Measurements from ENCODE around the gene PPP1R12A. TPM values are rescaled to one million over a fixed set of nuclear protein-coding genes. Genes with fewer than 3 reads are reported as not detected.

PPP1R12A gene
- total RNA-seq, 1 donor from 2014 or later: 91.3 TPM

DNA sequence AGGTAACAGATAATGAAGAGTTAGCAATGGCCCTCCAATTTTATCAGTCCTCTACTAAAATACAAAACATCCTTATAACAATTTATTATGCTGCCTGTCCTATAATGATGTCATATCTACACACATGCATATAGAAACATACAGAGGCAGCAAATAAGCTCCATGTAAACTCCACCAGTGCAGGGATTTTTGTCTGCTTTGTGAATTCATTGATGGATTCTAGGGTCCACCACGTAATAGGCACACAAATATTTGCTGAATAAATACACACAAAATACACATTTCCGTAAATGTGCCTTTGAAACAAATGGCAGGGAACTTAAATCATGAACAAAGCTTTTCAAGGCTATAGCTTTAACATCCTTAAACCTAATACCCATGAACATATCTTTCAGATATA is 34.7 kb downstream of the PPP1R12A start:
- no peaks in the 10 kb centered on the region for H3K27me3 ChIP-seq (ENCODE audit: control insufficient read depth in 3 of 3, insufficient read depth in 3 of 3, low read length in 3 of 3)
- H3K27ac ChIP-seq (ENCODE audit: low read depth, low read length): no peak overlapping the region
- no peaks in the 10 kb centered on the region for H3K9me3 ChIP-seq (ENCODE audit: control insufficient read depth in 3 of 3, low read length in 3 of 3)
- no peak overlapping the region for H3K9ac ChIP-seq (ENCODE audit: low read depth in 1 of 3, low read length in 3 of 3)
- no peak overlapping the region for H3K4me3 ChIP-seq (ENCODE audit: low read length in 3 of 3)
- H3K4me1 ChIP-seq (ENCODE audit: control insufficient read depth in 3 of 3, insufficient read depth in 3 of 3, low read length in 3 of 3): peaks cover 0 to 9% (median 0%) of the 10 kb centered on the region in 3 donors
- no peaks in the 10 kb centered on the region for H3K36me3 ChIP-seq (ENCODE audit: control insufficient read depth in 3 of 3, insufficient read depth in 3 of 3, low read length in 3 of 3)

GRCh38 chr12:79897617-79898016 is 37.3 kb downstream of the PPP1R12A start:
- peaks cover 0 to 9% (median 0%) of the 10 kb centered on the region in 3 donors for H3K4me1 ChIP-seq (ENCODE audit: control insufficient read depth in 3 of 3, insufficient read depth in 3 of 3, low read length in 3 of 3)
- H3K9me3 ChIP-seq (ENCODE audit: control insufficient read depth in 3 of 3, low read length in 3 of 3): no peaks in the 10 kb centered on the region
- no peaks in the 10 kb centered on the region for H3K27me3 ChIP-seq (ENCODE audit: control insufficient read depth in 3 of 3, insufficient read depth in 3 of 3, low read length in 3 of 3)
- H3K36me3 ChIP-seq (ENCODE audit: control insufficient read depth in 3 of 3, insufficient read depth in 3 of 3, low read length in 3 of 3): no peaks in the 10 kb centered on the region
- no peak overlapping the region for H3K9ac ChIP-seq (ENCODE audit: low read depth in 1 of 3, low read length in 3 of 3)
- H3K27ac ChIP-seq (ENCODE audit: low read depth, low read length): no peak overlapping the region
- H3K4me3 ChIP-seq (ENCODE audit: low read length in 3 of 3): no peak overlapping the region

GRCh38 chr12:79895804-79896203 is 39.1 kb downstream of the PPP1R12A start:
- Histone ChIP-seq H3K27me3 (ENCODE audit: control insufficient read depth in 3 of 3, insufficient read depth in 3 of 3, low read length in 3 of 3) (no peaks in the 10 kb centered on the region), H3K4me3 (ENCODE audit: low read length in 3 of 3) (no peak overlapping the region), H3K4me1 (ENCODE audit: control insufficient read depth in 3 of 3, insufficient read depth in 3 of 3, low read length in 3 of 3) (peaks cover 0 to 9% (median 0%) of the 10 kb centered on the region in 3 donors), H3K9me3 (ENCODE audit: control insufficient read depth in 3 of 3, low read length in 3 of 3) (no peaks in the 10 kb centered on the region), H3K36me3 (ENCODE audit: control insufficient read depth in 3 of 3, insufficient read depth in 3 of 3, low read length in 3 of 3) (no peaks in the 10 kb centered on the region), H3K27ac (ENCODE audit: low read depth, low read length) (no peak overlapping the region), H3K9ac (ENCODE audit: low read depth in 1 of 3, low read length in 3 of 3) (no peak overlapping the region)

- no peak overlapping the region for H3K4me3 ChIP-seq (ENCODE audit: low read length in 3 of 3)
- no peaks in the 10 kb centered on the region for H3K36me3 ChIP-seq (ENCODE audit: control insufficient read depth in 3 of 3, insufficient read depth in 3 of 3, low read length in 3 of 3)
- no peaks in the 10 kb centered on the region for H3K27me3 ChIP-seq (ENCODE audit: control insufficient read depth in 3 of 3, insufficient read depth in 3 of 3, low read length in 3 of 3)
- H3K9ac ChIP-seq (ENCODE audit: low read depth in 1 of 3, low read length in 3 of 3): no peak overlapping the region
- peaks cover 0 to 9% (median 0%) of the 10 kb centered on the region in 3 donors for H3K4me1 ChIP-seq (ENCODE audit: control insufficient read depth in 3 of 3, insufficient read depth in 3 of 3, low read length in 3 of 3)
- no peaks in the 10 kb centered on the region for H3K9me3 ChIP-seq (ENCODE audit: control insufficient read depth in 3 of 3, low read length in 3 of 3)
- H3K27ac ChIP-seq (ENCODE audit: low read depth, low read length): no peak overlapping the region
Measured at GRCh38 chr12:79895071-79895470, 39.8 kb downstream of the PPP1R12A start.

- H3K27me3 ChIP-seq (ENCODE audit: control insufficient read depth in 3 of 3, insufficient read depth in 3 of 3, low read length in 3 of 3): no peaks in the 10 kb centered on the region
- peaks cover 0 to 11% (median 4%) of the 10 kb centered on the region in 3 donors for H3K4me1 ChIP-seq (ENCODE audit: control insufficient read depth in 3 of 3, insufficient read depth in 3 of 3, low read length in 3 of 3)
- no peaks in the 10 kb centered on the region for H3K9me3 ChIP-seq (ENCODE audit: control insufficient read depth in 3 of 3, low read length in 3 of 3)
- no peaks in the 10 kb centered on the region for H3K36me3 ChIP-seq (ENCODE audit: control insufficient read depth in 3 of 3, insufficient read depth in 3 of 3, low read length in 3 of 3)
- H3K9ac ChIP-seq (ENCODE audit: low read depth in 1 of 3, low read length in 3 of 3): no peak overlapping the region
- H3K27ac ChIP-seq (ENCODE audit: low read depth, low read length): no peak overlapping the region
- no peak overlapping the region for H3K4me3 ChIP-seq (ENCODE audit: low read length in 3 of 3)
Measured at GRCh38 chr12:79891506-79892162, 43.3 kb downstream of the PPP1R12A start.

DNA sequence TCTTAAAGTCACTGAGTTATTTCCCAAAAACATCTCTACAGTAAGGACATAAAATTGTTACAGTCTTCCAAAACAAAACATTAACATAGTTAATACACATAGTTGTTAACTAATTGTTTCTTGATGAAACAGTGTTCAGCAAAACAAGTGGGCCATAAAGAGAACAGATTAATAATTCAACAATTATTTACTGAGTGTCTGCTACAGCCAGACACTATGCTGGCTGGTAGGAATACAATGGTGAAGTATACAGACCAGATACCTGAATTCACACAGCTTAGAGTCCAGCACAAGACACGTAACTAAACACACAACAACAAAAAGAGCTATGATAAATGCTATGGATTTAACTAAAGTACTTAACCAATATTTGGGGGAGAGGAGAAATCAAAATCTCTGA is 47.0 kb downstream of the PPP1R12A start:
- no peaks in the 10 kb centered on the region for H3K9me3 ChIP-seq (ENCODE audit: control insufficient read depth in 3 of 3, low read length in 3 of 3)
- H3K27me3 ChIP-seq (ENCODE audit: control insufficient read depth in 3 of 3, insufficient read depth in 3 of 3, low read length in 3 of 3): no peaks in the 10 kb centered on the region
- no peaks in the 10 kb centered on the region for H3K36me3 ChIP-seq (ENCODE audit: control insufficient read depth in 3 of 3, insufficient read depth in 3 of 3, low read length in 3 of 3)
- H3K27ac ChIP-seq (ENCODE audit: low read depth, low read length): no peak overlapping the region
- H3K4me1 ChIP-seq (ENCODE audit: control insufficient read depth in 3 of 3, insufficient read depth in 3 of 3, low read length in 3 of 3): peaks cover 0 to 19% (median 4%) of the 10 kb centered on the region in 3 donors
- H3K4me3 ChIP-seq (ENCODE audit: low read length in 3 of 3): no peak overlapping the region
- no peak overlapping the region for H3K9ac ChIP-seq (ENCODE audit: low read depth in 1 of 3, low read length in 3 of 3)

- Histone ChIP-seq H3K9ac (ENCODE audit: low read depth in 1 of 3, low read length in 3 of 3) (no peak overlapping the region), H3K9me3 (ENCODE audit: control insufficient read depth in 3 of 3, low read length in 3 of 3) (no peaks in the 10 kb centered on the region), H3K4me1 (ENCODE audit: control insufficient read depth in 3 of 3, insufficient read depth in 3 of 3, low read length in 3 of 3) (peaks cover 0 to 19% (median 10%) of the 10 kb centered on the region in 3 donors), H3K4me3 (ENCODE audit: low read length in 3 of 3) (no peak overlapping the region), H3K27me3 (ENCODE audit: control insufficient read depth in 3 of 3, insufficient read depth in 3 of 3, low read length in 3 of 3) (no peaks in the 10 kb centered on the region), H3K27ac (ENCODE audit: low read depth, low read length) (no peak overlapping the region), H3K36me3 (ENCODE audit: control insufficient read depth in 3 of 3, insufficient read depth in 3 of 3, low read length in 3 of 3) (no peaks in the 10 kb centered on the region)
Measured at GRCh38 chr12:79886917-79887519, 47.9 kb downstream of the PPP1R12A start.

DNA sequence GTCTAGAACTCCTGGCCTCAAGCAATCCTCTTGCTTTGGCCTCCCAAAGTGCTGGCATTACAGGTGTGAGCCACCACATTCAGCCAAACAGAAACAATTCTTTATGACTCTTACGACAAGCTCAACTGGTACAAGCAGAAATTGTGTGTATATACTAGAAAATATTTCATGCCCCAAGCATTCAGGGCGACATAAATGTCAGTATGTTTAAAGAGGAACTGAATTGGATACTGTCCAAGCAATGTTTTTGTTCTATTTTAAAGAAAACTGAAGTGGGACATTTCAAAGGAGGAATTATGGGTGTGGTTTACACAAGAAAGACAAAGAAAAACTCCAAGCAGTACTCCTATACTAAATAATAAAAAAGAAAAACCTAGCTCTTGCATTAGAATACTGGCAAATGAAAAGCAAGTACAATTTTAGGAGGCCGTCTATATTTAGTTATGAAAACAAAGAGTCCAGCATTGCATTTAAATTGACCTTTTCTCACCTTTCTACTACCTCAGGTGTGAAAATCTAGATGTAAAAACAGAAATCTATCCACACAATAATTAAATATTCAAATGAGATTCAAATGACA is 48.9 kb downstream of the PPP1R12A start:
- Histone ChIP-seq H3K27me3 (ENCODE audit: control insufficient read depth in 3 of 3, insufficient read depth in 3 of 3, low read length in 3 of 3) (no peaks in the 10 kb centered on the region), H3K4me3 (ENCODE audit: low read length in 3 of 3) (no peak overlapping the region), H3K36me3 (ENCODE audit: control insufficient read depth in 3 of 3, insufficient read depth in 3 of 3, low read length in 3 of 3) (no peaks in the 10 kb centered on the region), H3K9ac (ENCODE audit: low read depth in 1 of 3, low read length in 3 of 3) (no peak overlapping the region), H3K9me3 (ENCODE audit: control insufficient read depth in 3 of 3, low read length in 3 of 3) (no peaks in the 10 kb centered on the region), H3K27ac (ENCODE audit: low read depth, low read length) (no peak overlapping the region), H3K4me1 (ENCODE audit: control insufficient read depth in 3 of 3, insufficient read depth in 3 of 3, low read length in 3 of 3) (peaks cover 0 to 19% (median 18%) of the 10 kb centered on the region in 3 donors)

- Histone ChIP-seq H3K27ac (ENCODE audit: low read depth, low read length) (no peak overlapping the region), H3K4me1 (ENCODE audit: control insufficient read depth in 3 of 3, insufficient read depth in 3 of 3, low read length in 3 of 3) (peaks cover 0 to 19% (median 18%) of the 10 kb centered on the region in 3 donors), H3K9me3 (ENCODE audit: control insufficient read depth in 3 of 3, low read length in 3 of 3) (no peaks in the 10 kb centered on the region), H3K27me3 (ENCODE audit: control insufficient read depth in 3 of 3, insufficient read depth in 3 of 3, low read length in 3 of 3) (no peaks in the 10 kb centered on the region), H3K9ac (ENCODE audit: low read depth in 1 of 3, low read length in 3 of 3) (no peak overlapping the region), H3K36me3 (ENCODE audit: control insufficient read depth in 3 of 3, insufficient read depth in 3 of 3, low read length in 3 of 3) (no peaks in the 10 kb centered on the region), H3K4me3 (ENCODE audit: low read length in 3 of 3) (no peak overlapping the region)
Measured at GRCh38 chr12:79884401-79885006, 50.4 kb downstream of the PPP1R12A start.

GRCh38 chr12:79883216-79883615 is 51.7 kb downstream of the PPP1R12A start:
- no peaks in the 10 kb centered on the region for H3K27me3 ChIP-seq (ENCODE audit: control insufficient read depth in 3 of 3, insufficient read depth in 3 of 3, low read length in 3 of 3)
- H3K36me3 ChIP-seq (ENCODE audit: control insufficient read depth in 3 of 3, insufficient read depth in 3 of 3, low read length in 3 of 3): no peaks in the 10 kb centered on the region
- no peaks in the 10 kb centered on the region for H3K9me3 ChIP-seq (ENCODE audit: control insufficient read depth in 3 of 3, low read length in 3 of 3)
- no peak overlapping the region for H3K4me3 ChIP-seq (ENCODE audit: low read length in 3 of 3)
- no peak overlapping the region for H3K27ac ChIP-seq (ENCODE audit: low read depth, low read length)
- H3K4me1 ChIP-seq (ENCODE audit: control insufficient read depth in 3 of 3, insufficient read depth in 3 of 3, low read length in 3 of 3): peaks cover 0 to 17% (median 16%) of the 10 kb centered on the region in 3 donors
- H3K9ac ChIP-seq (ENCODE audit: low read depth in 1 of 3, low read length in 3 of 3): no peak overlapping the region

All from skeletal muscle tissue (tissue), 4 donors.